ENCODE results near the gene LRRC38. TPM values are rescaled to one million over a fixed set of nuclear protein-coding genes. Genes with fewer than 3 reads are reported as not detected.

LRRC38 gene
- total RNA-seq, 1 experiment from 2014 or later = not detected

GRCh38 chr1:13554798-13555197 is 41.0 kb upstream of the LRRC38 start:
- Histone ChIP-seq H3K9me3 (ENCODE audit: control insufficient read depth in 1 of 2, insufficient read depth in 1 of 2, low read depth in 1 of 2, low read length in 2 of 2) (no peaks in the 10 kb centered on the region), H3K36me3 (ENCODE audit: control insufficient read depth in 1 of 2, insufficient read depth in 2 of 2, low read length in 2 of 2) (no peaks in the 10 kb centered on the region), H3K27ac (ENCODE audit: low read depth, low read length) (no peak overlapping the region), H3K79me2 (ENCODE audit: insufficient read depth, low read length) (no peaks in the 10 kb centered on the region), H3K4me3 (replicated peaks in 1 of 2; ENCODE audit: low read depth in 1 of 2, low read length in 2 of 2) (no peak overlapping the region), H3K9ac (ENCODE audit: low read length) (no peak overlapping the region), H3K4me1 (ENCODE audit: control insufficient read depth in 1 of 2, insufficient read depth in 2 of 2, low read length in 2 of 2) (no peaks in the 10 kb centered on the region), H3K27me3 (ENCODE audit: insufficient read depth, low read length) (no peaks in the 10 kb centered on the region; the same call in 1 of the 2 replicates), H4K20me1 (ENCODE audit: insufficient read depth) (no peaks in the 10 kb centered on the region), H3K9me2 (ENCODE audit: insufficient read depth) (no peaks in the 10 kb centered on the region), H2AFZ (ENCODE audit: low read depth, low read length, poor library complexity, severe bottlenecking) (no peak overlapping the region), H3K4me2 (ENCODE audit: low read length) (no peak overlapping the region)
- ChIA-PET RAD21 (ENCODE audit: low non-redundant PET in 1 of 2, low total read pairs in 2 of 2, uncharacterized antibody in 2 of 2, unreplicated experiment in 2 of 2) (no interaction called here), POLR2A (no interaction called here), CTCF (no interaction called here)
- intact Hi-C loops (cut with micrococcal nuclease) = no loop called here
- no peak for ATAC-seq
- DNase-seq (ENCODE audit: low read depth, low spot score) = no peak
- BruUV-seq (replicated peaks) = no TSS peak
- TF ChIP-seq CEBPB (IDR thresholded peaks at IDR 0.05; ENCODE audit: low read depth) (no peak), ZFX (IDR thresholded peaks at IDR 0.05) (no peak), SRF (IDR thresholded peaks at IDR 0.05; ENCODE audit: low read depth) (no peak), SP1 (IDR thresholded peaks at IDR 0.05; ENCODE audit: low read depth) (no peak), POLR2A (IDR thresholded peaks at IDR 0.05; ENCODE audit: borderline replicate concordance, extremely low read depth, insufficient read depth, insufficient read length) (no peak), EGR1 (IDR thresholded peaks at IDR 0.05; ENCODE audit: low read depth) (no peak), SIN3A (IDR thresholded peaks at IDR 0.05; ENCODE audit: low read depth) (no peak), REST (IDR thresholded peaks at IDR 0.05; ENCODE audit: low read depth) (no peak)

- BruUV-seq (replicated peaks) = no TSS peak
- POLR2A ChIA-PET = no interaction called here
- CTCF ChIA-PET = no interaction called here
- no peak for TF ChIP-seq ZNF274 (IDR thresholded peaks at IDR 0.05; ENCODE audit: low read depth, low read length)
- TF ChIP-seq CEBPB (IDR thresholded peaks at IDR 0.05; ENCODE audit: low read depth) = no peak
- no peak for TF ChIP-seq ATF3 (IDR thresholded peaks at IDR 0.05)
- TF ChIP-seq ZFX (IDR thresholded peaks at IDR 0.05) = no peak
- no peak for TF ChIP-seq REST (IDR thresholded peaks at IDR 0.05; ENCODE audit: low read depth)
- TF ChIP-seq EZH2 (IDR thresholded peaks at IDR 0.05) = no peak
- no peak for TF ChIP-seq TCF7L2 (IDR thresholded peaks at IDR 0.05; ENCODE audit: borderline replicate concordance, extremely low read depth, insufficient read depth, insufficient read length)
- no peak for TF ChIP-seq POLR2A (IDR thresholded peaks at IDR 0.05; ENCODE audit: borderline replicate concordance, extremely low read depth, insufficient read depth, insufficient read length)
- no peak for TF ChIP-seq EGR1 (IDR thresholded peaks at IDR 0.05; ENCODE audit: low read depth)
Observed at GRCh38 chr1:13550663-13551062, 36.9 kb upstream of the LRRC38 start.

More at GRCh38 chr1:13550663-13551062, 36.9 kb upstream of the LRRC38 start:
- Histone ChIP-seq H3K4me2 (ENCODE audit: low read length) (no peak overlapping the region), H3K9me2 (ENCODE audit: insufficient read depth) (no peaks in the 10 kb centered on the region), H3K36me3 (ENCODE audit: control insufficient read depth in 1 of 2, insufficient read depth in 2 of 2, low read length in 2 of 2) (no peaks in the 10 kb centered on the region), H3K27me3 (ENCODE audit: insufficient read depth, low read length) (peaks cover 4% of the 10 kb centered on the region), H3K9ac (ENCODE audit: low read length) (no peak overlapping the region), H4K20me1 (ENCODE audit: insufficient read depth) (no peaks in the 10 kb centered on the region), H3K4me1 (ENCODE audit: control insufficient read depth in 1 of 2, insufficient read depth in 2 of 2, low read length in 2 of 2) (no peaks in the 10 kb centered on the region), H2AFZ (ENCODE audit: low read depth, low read length, poor library complexity, severe bottlenecking) (no peak overlapping the region), H3K9me3 (ENCODE audit: control insufficient read depth in 1 of 2, insufficient read depth in 1 of 2, low read depth in 1 of 2, low read length in 2 of 2) (no peaks in the 10 kb centered on the region), H3K79me2 (ENCODE audit: insufficient read depth, low read length) (no peaks in the 10 kb centered on the region), H3K27ac (ENCODE audit: low read depth, low read length) (no peak overlapping the region), H3K4me3 (replicated peaks in 1 of 2; ENCODE audit: low read depth in 1 of 2, low read length in 2 of 2) (no peak overlapping the region)
- intact Hi-C loops (cut with micrococcal nuclease) = no loop called here
- ATAC-seq (no peak), DNase-seq (ENCODE audit: low read depth, low spot score) (no peak)
- RAD21 ChIA-PET (ENCODE audit: low non-redundant PET in 1 of 2, low total read pairs in 2 of 2, uncharacterized antibody in 2 of 2, unreplicated experiment in 2 of 2) = no interaction called here
